Stimulated activated CD8-positive, alpha-beta memory T cell treated with anti-CD3 and anti-CD28 coated beads, Interleukin-15, amount 100 ng/mL, for 48 hours (primary cell): ENCODE results near the gene CDK5R2.

Experiments used
- DNase-seq, 2 donors: peaks; one replicate each; pipeline ENCODE4 v3.0.0-alpha.2; 2020; ENCODE audit warnings: low read depth in 2 of 2

CDK5R2 gene

GRCh38 chr2:218988164-218988563 lies 28.7 kb downstream of the CDK5R2 start:
- DNase-seq = no peak

- DNase-seq = no peak
Observed at GRCh38 chr2:218988650-218989049, 29.2 kb downstream of the CDK5R2 start.

- no peak for DNase-seq
Observed at GRCh38 chr2:218990052-218990451, 30.6 kb downstream of the CDK5R2 start.

DNA sequence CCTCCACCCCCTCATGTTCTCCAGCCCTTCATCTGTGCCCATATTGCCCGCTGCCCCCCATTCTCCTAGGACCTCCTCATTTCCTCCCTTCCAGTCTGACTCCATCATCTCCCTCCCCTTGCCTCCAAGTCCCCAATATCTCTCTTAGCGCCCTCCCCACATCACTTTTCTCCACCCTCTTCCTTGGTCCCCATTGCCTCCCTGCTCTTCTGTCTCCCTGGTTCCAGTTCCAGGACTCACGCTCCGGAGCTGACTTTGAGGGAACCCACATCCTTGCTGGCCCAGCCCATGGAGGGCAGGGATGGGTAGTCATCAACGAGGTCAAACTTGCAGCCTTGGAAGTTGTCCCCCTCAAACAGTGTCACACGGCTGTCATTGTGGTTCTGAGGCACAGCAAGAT lies 31.1 kb downstream of the CDK5R2 start:
- DNase-seq = no peak

DNA sequence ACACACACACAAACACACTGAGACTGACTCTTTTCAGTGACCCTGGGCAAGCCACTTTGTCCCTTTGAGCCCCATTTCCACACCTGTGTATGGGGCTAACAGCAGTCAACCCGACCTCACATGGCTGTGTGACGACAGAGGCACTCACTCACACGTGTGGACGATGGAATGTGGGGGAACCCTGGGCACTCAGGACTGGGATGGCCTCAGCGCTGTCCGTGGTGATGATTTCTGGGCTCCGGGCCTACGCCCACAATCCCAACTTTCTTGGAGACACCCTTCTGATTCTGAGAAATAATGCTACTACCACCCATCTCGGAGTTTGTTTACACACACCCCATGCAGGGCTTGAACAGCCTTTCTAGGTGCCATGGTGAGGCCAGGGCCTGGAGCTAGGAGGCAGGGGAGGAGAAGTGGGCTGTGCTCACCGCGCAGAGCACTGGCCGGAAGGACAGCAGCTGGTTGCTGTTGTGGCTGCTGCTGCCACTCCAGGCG lies 32.3 kb downstream of the CDK5R2 start:
- no peak for DNase-seq

- no peak for DNase-seq
Observed at GRCh38 chr2:218992196-218992595, 32.7 kb downstream of the CDK5R2 start.

DNA sequence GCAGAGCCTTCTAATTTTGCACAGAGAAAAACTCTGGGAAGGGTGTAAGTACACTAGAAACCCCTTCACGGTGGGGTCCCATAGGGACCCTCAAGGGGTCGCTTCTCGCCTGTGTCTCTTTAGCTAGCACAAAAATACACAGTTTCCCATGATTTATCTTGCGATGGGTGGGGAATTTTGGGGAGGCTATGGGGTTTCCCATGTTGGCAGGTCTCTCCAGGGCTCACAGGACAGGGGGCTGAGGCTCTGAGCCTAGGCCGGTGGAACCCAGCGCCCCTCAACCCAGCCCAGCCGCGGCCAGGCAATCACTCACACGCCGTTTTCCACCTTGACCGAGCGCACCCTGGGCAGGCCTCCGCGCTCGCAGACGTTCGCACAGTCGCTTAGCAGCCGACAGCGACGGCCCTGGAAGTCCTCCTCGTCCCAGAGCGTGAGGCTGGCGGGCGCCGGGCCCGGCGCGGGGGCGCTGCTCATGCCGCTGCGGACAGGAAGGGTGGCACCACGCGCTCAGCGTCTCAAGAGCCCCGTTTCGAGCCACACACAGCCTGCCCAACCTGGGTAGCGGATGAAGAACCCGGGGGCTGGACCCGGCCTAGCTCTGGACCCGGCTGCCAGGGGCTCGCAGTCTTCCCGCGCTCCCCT lies 33.4 kb downstream of the CDK5R2 start:
- no peak for DNase-seq

- no peak for DNase-seq
Observed at GRCh38 chr2:218993345-218994315, 34.2 kb downstream of the CDK5R2 start, which contains the start of gene CRYBA2. TSS of gene CRYBA2 (minus strand) at chr2:218993422. CDS start at chr2:218993176, 246 bp downstream.

GRCh38 chr2:218995561-218995960 lies 36.1 kb downstream of the CDK5R2 start:
- no peak for DNase-seq

- DNase-seq = peak; percentile 67 to 68
Observed at GRCh38 chr2:218995972-218996711, 36.7 kb downstream of the CDK5R2 start.

DNA sequence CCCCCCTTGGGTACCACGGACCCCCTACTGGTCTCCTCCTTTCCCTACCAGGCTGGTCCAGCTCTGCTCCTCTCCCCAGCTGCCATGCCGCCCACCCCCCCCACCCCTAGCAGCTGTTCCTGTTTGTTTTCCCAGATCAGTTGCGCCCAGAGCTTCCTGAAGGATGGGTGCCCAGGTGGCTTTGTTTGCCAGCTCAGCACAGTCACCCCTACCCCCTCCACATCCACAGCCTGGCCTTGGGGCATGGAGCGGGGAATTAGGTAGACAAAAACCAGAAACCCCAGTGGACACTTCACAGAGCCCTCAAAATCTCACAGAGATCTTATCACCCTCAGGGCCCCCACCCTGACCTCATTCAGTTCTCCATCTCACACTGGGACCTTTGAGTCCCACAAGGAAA lies 37.5 kb downstream of the CDK5R2 start:
- no peak for DNase-seq

GRCh38 chr2:218997731-218998130 lies 38.3 kb downstream of the CDK5R2 start:
- DNase-seq = no peak

GRCh38 chr2:218998414-218999002 lies 39.0 kb downstream of the CDK5R2 start:
- DNase-seq = no peak

GRCh38 chr2:218999021-218999880 lies 39.8 kb downstream of the CDK5R2 start:
- DNase-seq = no peak

- DNase-seq = no peak
Observed at GRCh38 chr2:218999881-219000568, 40.6 kb downstream of the CDK5R2 start.

DNA sequence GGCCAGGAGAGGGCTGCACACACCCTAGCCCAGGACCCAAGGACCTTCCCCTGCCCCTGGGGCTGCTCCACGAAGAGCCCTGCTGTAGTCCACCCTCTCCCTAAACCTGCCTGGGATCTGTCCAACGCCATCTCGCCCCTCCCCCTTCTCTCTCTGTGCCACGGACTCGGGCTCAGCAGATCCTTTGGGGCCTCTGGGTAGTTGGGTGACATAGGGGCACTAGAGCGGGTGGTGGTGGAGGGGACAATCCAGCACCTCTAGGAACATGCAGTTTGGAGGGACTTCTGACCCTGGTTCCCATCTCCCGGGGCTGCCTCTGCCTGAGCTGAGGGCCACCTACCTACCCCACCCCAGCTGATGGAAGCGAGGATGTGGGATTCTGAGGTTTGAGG lies 41.1 kb downstream of the CDK5R2 start:
- no peak for DNase-seq

DNA sequence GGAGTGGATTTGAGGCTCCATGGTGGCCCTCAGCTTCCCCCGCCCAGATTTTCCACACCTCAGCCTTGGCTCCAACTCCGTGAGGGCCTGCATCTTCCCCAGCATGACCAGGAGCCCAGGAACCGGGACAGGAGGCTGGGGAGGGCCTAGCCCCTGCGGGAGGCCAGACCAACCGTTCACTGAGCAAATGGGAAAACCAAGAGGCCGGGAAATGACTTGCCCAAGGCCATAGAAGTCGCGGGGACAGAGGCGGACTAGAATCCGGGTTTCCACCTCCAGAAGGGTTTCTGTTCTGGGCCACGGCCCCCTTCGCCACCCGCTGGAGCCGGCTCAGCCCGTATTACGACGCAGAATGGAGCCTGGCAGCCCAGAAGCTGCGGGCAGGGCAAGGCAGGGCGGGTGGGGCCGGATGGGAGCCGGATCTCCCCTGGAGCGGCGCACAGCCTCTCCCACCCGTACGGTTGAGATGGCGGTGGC lies 41.7 kb downstream of the CDK5R2 start:
- DNase-seq = no peak

DNA sequence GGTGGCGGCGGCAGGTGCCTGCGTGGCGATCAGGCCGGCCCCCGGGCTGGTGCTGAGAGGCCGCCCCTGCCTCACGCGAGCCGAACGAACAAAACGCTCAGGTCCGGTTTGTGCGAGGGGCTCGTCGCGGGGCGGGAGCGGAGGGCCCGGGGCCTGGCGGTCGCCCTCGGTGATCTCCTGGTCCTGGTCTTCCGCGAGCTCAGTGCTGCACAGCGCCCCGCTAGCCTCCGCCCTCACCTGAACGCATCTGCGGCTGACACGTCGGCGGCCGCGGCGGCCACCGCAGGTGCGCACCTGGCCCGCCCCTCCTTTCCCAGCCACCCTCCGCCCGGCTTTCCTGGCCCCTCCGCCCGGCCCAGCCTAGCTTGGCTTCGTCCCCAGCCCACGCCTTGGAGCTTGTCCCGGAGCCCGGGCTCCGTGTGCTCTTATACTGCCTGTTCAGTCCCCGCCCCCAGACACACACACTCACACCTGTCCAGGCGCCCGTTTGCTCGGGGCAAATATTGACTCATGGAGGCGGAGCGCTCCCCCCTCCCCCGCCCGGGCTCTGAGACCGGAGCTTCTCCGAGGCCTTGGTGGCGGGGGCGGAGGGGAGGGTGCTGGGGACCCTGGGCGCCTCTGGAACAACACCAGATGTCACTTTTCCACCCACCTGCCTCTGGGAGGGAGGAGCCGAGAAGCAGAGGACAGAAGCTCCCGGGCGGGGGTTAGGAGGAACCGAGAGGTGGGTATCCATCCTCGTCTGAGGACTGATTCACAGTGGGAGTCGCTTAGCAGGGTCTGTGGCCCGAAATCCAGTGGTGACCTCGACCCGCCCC lies 42.3 kb downstream of the CDK5R2 start:
- DNase-seq = no peak
